GM19395 (cell line): Measurements from ENCODE around the gene KCNMA1.

Experiments used
- ATAC-seq: cut with Tn5 transposase; IDR thresholded peaks from one replicate; pipeline ENCODE4 v1.9.1; 2021; ENCODE audit warnings: mild to moderate bottlenecking, moderate library complexity; ENCODE audit not compliant: unreplicated experiment

KCNMA1 gene

DNA sequence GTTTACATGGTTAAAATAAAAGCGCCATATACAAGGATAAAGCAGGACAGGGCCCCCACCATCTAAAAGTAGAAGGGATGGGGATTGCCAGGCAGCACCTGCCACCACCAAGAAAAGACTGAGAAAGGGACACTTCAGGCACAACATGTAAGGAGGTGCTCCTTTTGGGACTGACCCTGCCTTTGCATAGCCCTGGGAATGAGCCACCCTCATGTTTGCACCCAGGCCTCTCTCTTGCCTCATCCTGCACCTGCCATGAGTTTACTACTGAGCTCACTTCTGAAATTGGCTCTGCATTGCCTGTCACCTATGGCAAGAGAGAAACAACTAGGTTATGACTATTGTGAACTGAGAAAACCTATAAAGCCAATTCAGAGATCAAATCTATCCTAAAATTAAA, 489.7 kb downstream of the KCNMA1 start:
- ATAC-seq: no peak

DNA sequence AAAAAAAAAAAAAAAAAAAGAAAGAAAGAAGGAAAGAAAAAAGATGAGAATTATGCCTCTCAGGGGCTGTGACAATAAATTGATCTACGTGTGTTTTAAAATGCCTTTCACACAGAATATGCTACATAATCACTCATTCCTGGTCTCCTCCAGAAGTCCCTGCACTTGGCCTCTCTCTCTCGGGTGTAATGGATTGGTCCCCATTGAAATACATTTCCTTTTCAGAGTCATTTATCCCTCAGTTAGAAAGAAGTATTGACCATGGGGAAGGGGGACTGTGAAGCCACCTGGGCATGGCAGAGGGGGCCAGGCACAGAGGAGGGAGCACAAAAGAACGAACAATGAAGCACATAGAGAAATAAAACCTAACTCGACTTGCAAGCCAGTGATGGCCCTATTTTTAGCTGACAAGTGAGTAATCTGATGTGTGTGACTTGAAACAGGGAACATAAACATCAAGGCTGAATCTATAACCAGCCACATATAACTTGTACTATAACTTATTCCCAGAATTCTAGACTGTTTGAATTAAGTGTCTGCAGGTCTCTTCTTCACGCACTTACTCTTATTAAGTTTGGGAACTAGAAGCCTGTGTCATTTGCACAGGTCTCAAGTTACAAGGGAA, 490.8 kb downstream of the KCNMA1 start:
- ATAC-seq: no peak

DNA sequence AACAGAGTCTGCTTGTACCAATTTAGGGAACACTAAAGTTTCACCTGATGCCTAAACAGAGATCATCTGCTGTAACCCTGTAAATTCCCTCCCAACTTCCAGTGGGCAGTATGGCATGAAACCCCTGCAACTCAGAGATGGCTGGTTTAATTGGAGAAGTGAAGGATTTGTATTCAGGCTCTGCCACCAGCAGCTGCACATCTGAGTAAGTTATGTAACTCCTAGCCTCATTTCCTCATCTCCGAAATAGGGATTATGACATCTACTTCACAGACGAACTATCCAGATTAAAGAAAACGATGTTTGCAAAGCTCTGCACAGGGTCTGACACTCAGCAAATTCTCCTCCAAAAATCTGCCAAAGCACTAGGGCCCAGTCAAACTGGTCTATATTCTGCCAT, 493.0 kb downstream of the KCNMA1 start:
- ATAC-seq: no peak

DNA sequence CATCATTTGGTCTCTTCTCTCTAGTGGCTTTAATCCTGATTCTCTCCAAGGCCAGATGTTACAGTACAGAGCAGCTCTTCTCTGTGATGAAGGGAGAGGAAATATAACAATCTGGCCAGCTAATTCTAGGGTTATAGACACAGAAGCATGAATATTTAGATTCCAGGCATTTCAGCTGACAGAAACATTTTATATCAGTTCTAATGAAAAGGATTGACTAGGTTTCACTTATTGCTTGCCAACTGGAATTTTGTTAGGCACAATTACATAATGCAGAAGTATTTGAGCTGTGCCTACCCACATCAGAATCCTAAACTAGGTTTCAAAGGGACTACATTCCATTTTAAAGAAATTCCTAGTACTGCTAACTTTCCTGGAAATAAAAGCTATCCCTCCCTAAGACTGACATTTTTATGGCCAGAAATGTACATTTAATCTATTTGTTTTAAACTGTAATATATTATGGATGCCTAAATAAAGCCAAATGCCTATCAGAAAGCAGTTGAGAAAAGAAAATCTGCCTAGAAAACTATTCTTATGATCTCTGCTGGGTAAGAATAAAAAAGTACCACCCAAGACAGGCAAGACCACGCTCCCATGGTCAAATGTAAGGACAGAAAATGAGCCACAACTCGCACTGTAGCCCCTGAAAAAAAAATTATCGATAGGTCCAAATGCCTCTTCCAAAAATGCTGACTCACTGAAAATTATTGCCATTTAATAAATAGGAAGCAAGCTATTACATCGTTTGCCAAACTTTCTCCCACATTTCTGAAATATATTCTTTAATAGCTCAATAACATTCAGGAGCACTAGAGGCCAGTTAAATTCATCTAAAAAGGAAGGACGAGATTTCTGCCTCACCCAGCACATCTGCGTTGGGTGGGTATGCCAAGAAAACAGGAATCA, 498.1 kb downstream of the KCNMA1 start:
- ATAC-seq: no peak

GRCh38 chr10:77138541-77138940, 499.1 kb downstream of the KCNMA1 start:
- ATAC-seq: no peak

- ATAC-seq: no peak
Observed at GRCh38 chr10:77135555-77135954, 502.1 kb downstream of the KCNMA1 start.

DNA sequence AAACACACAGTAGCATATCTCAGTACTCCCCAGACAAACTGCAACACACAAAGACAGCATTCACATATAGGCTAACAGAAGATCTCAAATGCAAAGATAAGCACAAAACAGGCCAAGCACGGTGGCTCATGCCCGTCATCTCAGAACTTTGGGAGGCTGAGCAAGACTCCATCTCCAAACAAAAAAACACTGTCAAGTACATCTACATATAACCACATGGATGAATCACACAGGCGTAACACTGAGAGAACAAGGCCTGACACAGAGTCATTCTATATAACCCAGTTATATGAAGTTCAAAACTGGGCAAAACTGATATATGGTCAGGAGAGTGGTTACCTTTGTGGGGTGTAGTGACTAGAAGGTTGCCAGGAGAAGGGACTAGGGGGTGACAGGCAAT, 506.4 kb downstream of the KCNMA1 start:
- no peak for ATAC-seq

GRCh38 chr10:77127243-77127642, 510.4 kb downstream of the KCNMA1 start:
- ATAC-seq: no peak

DNA sequence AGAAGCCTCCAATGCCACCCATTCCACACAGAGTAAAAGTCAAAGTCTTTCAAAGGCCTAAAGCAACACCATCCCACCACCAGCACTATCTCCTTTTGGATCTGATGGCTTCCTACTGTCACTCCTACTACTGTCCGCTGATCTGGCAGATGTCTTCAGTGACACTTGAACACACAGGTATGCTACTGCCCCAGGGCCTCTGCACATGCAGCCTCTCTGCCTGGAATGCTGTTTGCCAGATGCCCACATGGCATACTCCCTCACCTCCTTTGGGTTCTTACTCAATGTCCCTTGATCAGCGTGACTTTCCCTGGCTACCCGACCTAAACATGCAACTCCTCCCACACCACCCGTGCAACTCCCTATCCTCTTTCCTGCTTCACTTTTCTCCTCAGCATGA, 512.4 kb downstream of the KCNMA1 start:
- no peak for ATAC-seq

GRCh38 chr10:77123330-77123729, 514.3 kb downstream of the KCNMA1 start:
- ATAC-seq: no peak

GRCh38 chr10:77121829-77122228, 515.8 kb downstream of the KCNMA1 start:
- no peak for ATAC-seq

GRCh38 chr10:77120666-77121376, 516.8 kb downstream of the KCNMA1 start:
- no peak for ATAC-seq

DNA sequence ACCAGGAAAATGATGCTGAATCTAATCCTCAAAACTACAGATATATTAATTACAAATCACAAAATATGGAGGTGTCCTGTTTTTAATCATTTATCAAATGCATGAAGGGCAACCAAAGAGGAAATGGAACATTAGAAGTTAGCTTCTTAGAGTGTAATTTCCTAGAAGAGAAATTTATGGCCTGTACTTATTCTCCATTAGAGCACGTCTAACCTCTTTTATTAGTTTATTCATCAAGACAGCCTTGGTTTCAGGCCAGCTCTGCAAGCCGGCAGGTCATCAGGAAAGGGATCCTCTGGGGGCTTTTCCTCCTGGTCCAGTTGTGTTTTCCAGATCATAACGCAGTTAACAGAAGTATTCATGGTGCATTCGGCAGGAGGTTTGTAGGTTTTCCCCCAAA, 517.6 kb downstream of the KCNMA1 start:
- ATAC-seq: no peak

DNA sequence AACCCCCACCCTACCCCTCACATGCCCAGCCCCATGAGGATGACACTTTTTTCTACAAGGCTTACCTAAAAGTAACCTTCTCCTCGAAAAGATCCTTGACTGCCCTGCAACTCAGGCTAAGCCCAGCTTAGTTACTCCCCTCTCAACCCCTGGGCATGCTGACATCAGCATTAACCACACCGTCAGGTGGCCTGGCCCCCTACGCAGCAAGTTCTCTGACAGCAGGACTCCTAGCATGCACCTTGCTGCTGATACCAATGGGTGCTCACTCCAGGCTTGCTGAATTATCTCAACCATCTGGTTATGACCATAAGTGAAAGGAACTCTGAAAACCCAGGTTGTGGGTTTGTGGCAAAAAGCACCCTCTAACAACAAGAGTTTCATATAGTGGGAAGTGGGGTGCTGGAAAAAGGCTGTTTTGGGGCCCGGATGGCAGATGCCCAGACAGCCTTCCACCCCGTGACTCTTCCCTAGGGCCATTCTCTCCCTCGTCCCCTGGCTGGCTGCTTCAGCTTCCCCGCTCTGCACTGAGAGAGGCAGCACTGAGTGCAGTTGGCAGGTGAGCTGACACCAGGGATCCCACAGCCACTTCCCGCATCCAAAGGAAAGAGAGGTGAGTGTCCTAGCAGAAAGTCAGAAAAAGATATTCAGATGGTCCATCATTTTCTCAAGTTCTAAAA, 518.9 kb downstream of the KCNMA1 start:
- ATAC-seq: no peak

GRCh38 chr10:77117501-77117900, 520.1 kb downstream of the KCNMA1 start:
- no peak for ATAC-seq

DNA sequence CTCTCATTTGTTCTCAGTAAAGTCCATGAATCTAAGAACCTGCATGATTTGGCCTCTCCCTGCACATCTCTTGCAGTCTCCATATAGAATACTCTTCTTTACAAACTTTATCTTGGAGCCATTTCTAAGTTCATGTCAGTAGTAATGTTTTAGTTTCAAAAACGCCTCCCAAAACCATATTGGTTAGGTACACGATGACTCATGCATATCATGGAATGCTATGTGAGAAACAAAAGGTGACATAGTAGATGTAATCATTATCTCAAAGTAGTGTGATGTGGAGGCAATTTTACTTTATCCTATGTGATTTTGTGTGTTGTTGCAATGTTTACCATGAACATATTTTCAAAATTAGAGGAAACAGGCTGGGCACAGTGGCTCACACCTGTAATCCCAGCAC, 520.7 kb downstream of the KCNMA1 start:
- ATAC-seq: no peak

DNA sequence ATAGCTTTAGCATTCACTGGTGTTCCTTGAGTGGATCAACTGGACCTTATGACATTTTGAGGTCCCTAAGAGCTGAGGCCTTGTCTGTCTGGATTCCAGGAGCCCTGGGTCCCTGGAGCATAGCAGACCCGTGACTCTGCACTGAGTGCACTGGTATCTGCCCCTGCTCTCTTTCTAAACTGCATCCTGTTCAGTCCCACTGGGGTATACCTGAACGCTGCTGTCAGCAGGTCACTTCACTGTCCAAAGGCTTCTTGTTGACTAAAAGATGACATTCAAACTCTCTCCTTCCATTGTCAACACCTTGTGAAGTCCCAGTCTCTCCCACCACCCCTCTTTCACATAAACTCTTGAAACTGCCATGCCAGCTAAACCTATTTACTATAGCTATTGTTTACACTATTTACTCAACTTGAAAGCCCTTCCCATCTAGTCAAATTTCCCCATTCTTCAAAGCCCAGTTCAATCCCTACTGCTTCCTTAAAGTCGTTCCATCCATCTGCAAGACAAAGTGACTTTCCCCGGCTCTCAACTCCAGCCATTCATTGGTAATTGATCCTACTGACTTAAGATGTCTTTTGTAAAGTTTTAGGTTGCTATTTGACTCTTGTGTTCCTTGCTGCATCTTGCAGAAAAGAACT, 523.3 kb downstream of the KCNMA1 start:
- ATAC-seq: no peak

- ATAC-seq: peak; percentile 58
Observed at GRCh38 chr10:77111611-77112550, 525.7 kb downstream of the KCNMA1 start.

- ATAC-seq: no peak
Observed at GRCh38 chr10:77110757-77111156, 526.9 kb downstream of the KCNMA1 start.
